IMR-90 (cell line): Measurements from ENCODE around the gene CCDC90B. TPM values are rescaled to one million over a fixed set of nuclear protein-coding genes. Genes with fewer than 3 reads are reported as not detected.

Experiments
- ATAC-seq: fragments of 200-7000 bp; cut with Tn5 transposase; 2 replicates; pipeline ENCODE4 v1.9.1; 2020; ENCODE audit warnings: low read depth, mild to moderate bottlenecking, moderate library complexity
- BruUV-seq: library from RNA; stranded (reverse); fragments of 400-500 nt; replicated peaks from 2 replicates; lab custom pipeline; 2021; lab: Mats Ljungman, UMichigan
- CTCF ChIA-PET: fragments of 300-600 bp; formaldehyde crosslinking; extraction: SDS; loops from one replicate; lab custom pipeline; 2021; ENCODE audit warnings: antibody characterized with exemption; lab: Yijun Ruan, JAX
- POLR2A ChIA-PET: fragments of 300-600 bp; sonication (Branson Sonifier 250); formaldehyde crosslinking; loops from one replicate; lab custom pipeline; 2022; ENCODE audit warnings: antibody characterized with exemption; ENCODE audit not compliant: unreplicated experiment; lab: Charles Lee
- DNase-seq: peaks from one replicate; pipeline ENCODE4 v3.0.0; 2013
- H2AFZ ChIP-seq: replicated peaks from 2 replicates; pipeline ENCODE3; 2013; ENCODE audit warnings: low read length, mild to moderate bottlenecking; ENCODE audit not compliant: poor library complexity
- H2AK5ac ChIP-seq: 2 replicates; pipeline ENCODE4 v1.6.1; 2013; ENCODE audit warnings: low read depth, low read length, inconsistent platforms
- H2AK9ac ChIP-seq: replicated peaks from 2 replicates; pipeline ENCODE3; 2013; ENCODE audit warnings: mild to moderate bottlenecking, low read depth, low read length, moderate library complexity; ENCODE audit not compliant: poor library complexity
- H2BK120ac ChIP-seq: 2 replicates; pipeline ENCODE4 v1.6.1; 2013; ENCODE audit warnings: low read depth, low read length, inconsistent platforms
- H2BK15ac ChIP-seq: 3 replicates; pipeline ENCODE4 v1.6.1; 2013; ENCODE audit warnings: low read depth, low read length, inconsistent platforms
- H2BK20ac ChIP-seq: 2 replicates; pipeline ENCODE4 v1.6.1; 2013; ENCODE audit warnings: low read depth, mild to moderate bottlenecking, inconsistent platforms, low read length, moderate library complexity
- H2BK5ac ChIP-seq: 2 replicates; pipeline ENCODE4 v1.6.1; 2013; ENCODE audit warnings: mild to moderate bottlenecking, low read depth, low read length, inconsistent platforms; ENCODE audit not compliant: poor library complexity, severe bottlenecking
- H3K14ac ChIP-seq: replicated peaks from 2 replicates; pipeline ENCODE4 v1.6.1; 2013; ENCODE audit warnings: low read depth, low read length, inconsistent platforms
- H3K18ac ChIP-seq: 2 replicates; pipeline ENCODE4 v1.6.1; 2013; ENCODE audit warnings: low read depth, low read length, control low read depth
- H3K23ac ChIP-seq: 2 replicates; pipeline ENCODE4 v1.6.1; 2013; ENCODE audit warnings: low read depth, low read length, inconsistent platforms
- H3K27ac ChIP-seq: 2 replicates; pipeline ENCODE4 v1.5.1; 2013; ENCODE audit warnings: mild to moderate bottlenecking, control low read depth, low read length; ENCODE audit not compliant: insufficient read depth
- H3K27me3 ChIP-seq: 2 replicates; pipeline ENCODE4 v1.6.1; 2013; ENCODE audit warnings: low read length; ENCODE audit not compliant: control insufficient read depth, insufficient read depth
- H3K36me3 ChIP-seq: 2 replicates; pipeline ENCODE4 v1.6.1; 2013; ENCODE audit warnings: low read length, mixed read lengths; ENCODE audit not compliant: control insufficient read depth, insufficient read depth
- H3K4ac ChIP-seq: 2 replicates; pipeline ENCODE4 v1.6.1; 2013; ENCODE audit warnings: low read depth, low read length, inconsistent platforms
- H3K4me1 ChIP-seq: 2 replicates; pipeline ENCODE4 v1.6.1; 2013; ENCODE audit warnings: low read length, mixed read lengths; ENCODE audit not compliant: control insufficient read depth, insufficient read depth
- H3K4me2 ChIP-seq: 2 replicates; pipeline ENCODE4 v1.6.1; 2013; ENCODE audit warnings: low read depth, mild to moderate bottlenecking, control low read depth, low read length, moderate library complexity
- H3K4me3 ChIP-seq: 2 replicates; pipeline ENCODE4 v1.5.1; 2013; ENCODE audit warnings: low read depth, mild to moderate bottlenecking, control low read depth, low read length, moderate library complexity; ENCODE audit not compliant: insufficient read depth
- H3K56ac ChIP-seq: 2 replicates; pipeline ENCODE4 v1.6.1; 2013; ENCODE audit warnings: low read length, inconsistent platforms; ENCODE audit not compliant: insufficient read depth; ENCODE audit errors: extremely low read depth
- H3K79me1 ChIP-seq, 2 experiments: 2 replicates each; pipeline ENCODE4 v1.6.1; 2013; ENCODE audit warnings: low read length in 2 of 2, inconsistent platforms in 1 of 2, low read depth in 1 of 2
- H3K9ac ChIP-seq: 2 replicates; pipeline ENCODE4 v1.6.1; 2013; ENCODE audit warnings: low read depth, low read length, control low read depth
- H3K9me1 ChIP-seq: 2 replicates; pipeline ENCODE4 v1.6.1; 2013; ENCODE audit warnings: low read length, inconsistent platforms; ENCODE audit not compliant: insufficient read depth
- H3K9me3 ChIP-seq: 2 replicates; pipeline ENCODE4 v1.6.1; 2013; ENCODE audit warnings: low read length; ENCODE audit not compliant: control insufficient read depth, insufficient read depth
- H4K20me1 ChIP-seq: 2 replicates; pipeline ENCODE4 v1.6.1; 2013; ENCODE audit warnings: low read length, inconsistent platforms; ENCODE audit not compliant: insufficient read depth
- H4K5ac ChIP-seq: 2 replicates; pipeline ENCODE4 v1.6.1; 2013; ENCODE audit warnings: mild to moderate bottlenecking, low read depth, low read length, control low read depth
- H4K8ac ChIP-seq, 2 experiments: 2 replicates each; pipeline ENCODE4 v1.6.1; 2013; ENCODE audit warnings: low read depth in 2 of 2, low read length in 2 of 2, control low read depth in 1 of 2, inconsistent platforms in 1 of 2
- H4K91ac ChIP-seq: 2 replicates; pipeline ENCODE4 v1.6.1; 2013; ENCODE audit warnings: low read depth, low read length, inconsistent platforms; ENCODE audit not compliant: insufficient read depth
- BHLHE40 ChIP-seq: fragments of 150-350 bp; IDR thresholded peaks from 2 replicates; pipeline ENCODE4 v1.6.1; 2016; ENCODE audit warnings: mild to moderate bottlenecking, low read depth, low read length
- CEBPB ChIP-seq: IDR thresholded peaks from 2 replicates; pipeline ENCODE4 v1.6.1; 2012; ENCODE audit warnings: low read depth, low read length, improper control_type of control experiment
- CHD1 ChIP-seq: IDR thresholded peaks from 2 replicates; pipeline ENCODE4 v1.6.1; 2012; ENCODE audit warnings: low read depth, low read length, improper control_type of control experiment
- CTCF ChIP-seq: conservative IDR thresholded peaks from 2 replicates; pipeline ENCODE4 v1.5.1; 2012; ENCODE audit warnings: mild to moderate bottlenecking, low read depth, low read length, improper control_type of control experiment
- ELK1 ChIP-seq: fragments of 150-350 bp; IDR thresholded peaks from 2 replicates; pipeline ENCODE4 v1.6.1; 2016; ENCODE audit warnings: low read depth, mild to moderate bottlenecking, low read length, moderate library complexity, borderline replicate concordance
- FOS ChIP-seq: fragments of 150-350 bp; IDR thresholded peaks from 2 replicates; pipeline ENCODE4 v1.6.1; 2016; ENCODE audit warnings: low read depth, low read length
- MAFK ChIP-seq: IDR thresholded peaks from 2 replicates; pipeline ENCODE4 v1.6.1; 2012; ENCODE audit warnings: low read depth, low read length, improper control_type of control experiment
- MAZ ChIP-seq: IDR thresholded peaks from 2 replicates; pipeline ENCODE4 v1.6.1; 2012; ENCODE audit warnings: low read depth, mild to moderate bottlenecking, low read length, improper control_type of control experiment, moderate library complexity, borderline replicate concordance
- MXI1 ChIP-seq: IDR thresholded peaks from 2 replicates; pipeline ENCODE4 v1.6.1; 2012; ENCODE audit warnings: low read depth, mild to moderate bottlenecking, low read length, moderate library complexity, borderline replicate concordance
- NFE2L2 ChIP-seq: fragments of 150-350 bp; IDR thresholded peaks from 2 replicates; pipeline ENCODE4 v1.6.1; 2016; ENCODE audit warnings: low read depth, mild to moderate bottlenecking, low read length
- POLR2A ChIP-seq: IDR thresholded peaks from 2 replicates; pipeline ENCODE4 v1.6.1; 2012; ENCODE audit warnings: mild to moderate bottlenecking, low read depth, low read length
- RAD21 ChIP-seq: IDR thresholded peaks from 2 replicates; pipeline ENCODE4 v1.6.1; 2012; ENCODE audit warnings: low read length, improper control_type of control experiment
- RCOR1 ChIP-seq: IDR thresholded peaks from 2 replicates; pipeline ENCODE4 v1.6.1; 2012; ENCODE audit warnings: mild to moderate bottlenecking, low read length, improper control_type of control experiment; ENCODE audit not compliant: insufficient replicate concordance
- RFX5 ChIP-seq: IDR thresholded peaks from 2 replicates; pipeline ENCODE4 v1.8.0; 2012; ENCODE audit warnings: low read depth, mild to moderate bottlenecking, low read length, moderate library complexity
- SMC3 ChIP-seq: fragments of 150-350 bp; IDR thresholded peaks from 2 replicates; pipeline ENCODE4 v1.6.1; 2016; ENCODE audit warnings: low read depth, mild to moderate bottlenecking, antibody characterized with exemption, low read length, moderate library complexity
- USF2 ChIP-seq: fragments of 150-350 bp; IDR thresholded peaks from 2 replicates; pipeline ENCODE4 v1.6.1; 2017; ENCODE audit warnings: mild to moderate bottlenecking, antibody characterized with exemption, low read length, low read depth
- WGBS, 2 experiments: methylation state at CpG; one replicate each; pipeline versions ENCODE4 v1.1.5 to v1.1.7; 2013; ENCODE audit warnings: missing lambda C conversion rate in 2 of 2; ENCODE audit not compliant: insufficient read length in 1 of 2; ENCODE audit errors: extremely low coverage in 2 of 2; 5-methylcytosine and 5-hydroxymethylcytosine counted together
- dilution Hi-C: fragments of 300-500 bp; cut with HindIII; formaldehyde crosslinking; loops from one replicate; pipeline ENCODE4 v1.14.3; 2018; ENCODE audit warnings: low sequenced_read_pairs; ENCODE audit not compliant: unreplicated experiment
- in situ Hi-C: fragments of 300-500 bp; cut with MboI; formaldehyde crosslinking; loops from 3 replicates; pipeline ENCODE4 v1.14.3; 2019; ENCODE audit warnings: low sequenced_read_pairs, inconsistent platforms, mixed read lengths
- intact Hi-C: fragments of 100-400 bp; cut with micrococcal nuclease; formaldehyde crosslinking; loops from 2 replicates; pipeline ENCODE4 v1.10.0; 2022
- polyA plus RNA-seq, 3 experiments: library from polyadenylated mRNA; depleted of rRNA; stranded (reverse); fragments of >200 nt; gene quantifications; 2 replicates each; pipeline ENCODE4 v1.2.3, GENCODE V29; 2012; ENCODE audit warnings: low replicate concordance in 1 of 3
- total RNA-seq: library from RNA; depleted of rRNA; stranded (reverse); fragments of >200 nt; gene quantifications from 2 replicates; pipeline ENCODE4 v1.2.3, GENCODE V29; 2012

The CCDC90B gene
- total and polyA plus RNA-seq, 2 of the 4 experiments (the other 2 are of a cell fraction): 35.8 to 43.7 TPM

GRCh38 chr11:83249445-83249844 lies 36.7 kb downstream of the CCDC90B start:
- Histone ChIP-seq H2AK9ac (no peak overlapping the region), H3K4me3 (no peak overlapping the region), H2BK20ac (no peak overlapping the region), H2BK120ac (no peak overlapping the region), H3K23ac (no peak overlapping the region), H2BK5ac (no peak overlapping the region), H2AK5ac (no peak overlapping the region), H3K79me1 (no peaks in the 10 kb centered on the region), H4K20me1 (no peaks in the 10 kb centered on the region), H4K91ac (no peak overlapping the region), H3K4me2 (no peak overlapping the region), H3K4me1 (0 out of 2 replicates have a peak, but pooled peaks cover 2% of the 10 kb centered on the region), H3K56ac (no peak overlapping the region), H3K4ac (no peak overlapping the region), H2AFZ (no peak overlapping the region), H3K27ac (no peak overlapping the region), H3K9me3 (no peaks in the 10 kb centered on the region), H3K14ac (no peak overlapping the region), H3K27me3 (no peaks in the 10 kb centered on the region), H2BK15ac (no peak overlapping the region), H3K9ac (no peak overlapping the region), H3K9me1 (no peaks in the 10 kb centered on the region), H4K5ac (no peak overlapping the region), H3K36me3 (no peaks in the 10 kb centered on the region), H4K8ac (no peak overlapping the region), H3K18ac (no peak overlapping the region)
- WGBS, 2 experiments: no CpG with 5 or more reads among the region's 1 CpG
- no peak for TF ChIP-seq FOS
- TF ChIP-seq CEBPB: no peak
- no peak for TF ChIP-seq RAD21
- TF ChIP-seq POLR2A: no peak
- TF ChIP-seq RFX5: no peak
- no peak for TF ChIP-seq CHD1
- TF ChIP-seq ELK1: no peak
- no peak for TF ChIP-seq SMC3
- TF ChIP-seq MAFK: no peak
- no peak for TF ChIP-seq USF2
- no peak for TF ChIP-seq BHLHE40
- TF ChIP-seq CTCF: no peak
- TF ChIP-seq MAZ: no peak
- TF ChIP-seq MXI1: no peak
- no peak for TF ChIP-seq NFE2L2
- TF ChIP-seq RCOR1: no peak
- dilution Hi-C loops: no loop called here
- POLR2A ChIA-PET: interaction anchor here (0.6 kb wide), 1 partner anchor 155 kb away, joined by 5 read pairs; no protein-coding TSS in a partner anchor
- CTCF ChIA-PET: interaction anchor here (1.0 to 2.1 kb wide), 10 partner anchors 9 to 570 kb away, joined by 3 to 14 read pairs (median 4); partner anchors contain the start of genes PRCP and RAB30
- no peak; the same call in 1 of the 2 replicates for ATAC-seq
- in situ Hi-C loops: no loop called here
- intact Hi-C loops: loop anchor here (5.0 kb wide), 1 partner anchor 42 kb away; no protein-coding TSS in a partner anchor
- DNase-seq: no peak
- no TSS peak for BruUV-seq
